ENCODE measurements around the gene MCAT.

- TF ChIP-seq CTCF (IDR thresholded peaks at IDR 0.05) (no peak), POLR2A (IDR thresholded peaks at IDR 0.05) (no peak)
Measured at GRCh38 chr22:43171607-43172006, 28.4 kb upstream of the MCAT start.
